ACHN (cell line): Measurements from ENCODE around the gene IFNGR2.
A peak's percentile ranks its signal among the peaks of the same experiment; 100 is the strongest.
"Not testable (repeated sequence)": the region's sequence is repeated elsewhere in the genome, so short reads cannot be mapped to it uniquely, and the experiment has no call there.

ENCODE experiments used
- DNase-seq: peaks from one replicate; pipeline ENCODE4 v3.0.0-alpha.2; 2015
- in situ Hi-C: cut with HindIII; loops from 2 replicates; pipeline ENCODE4 v1.10.0; 2017; ENCODE audit warnings: low sequenced_read_pairs, low pct_ligation_motif_present, low pct_unique_long_range_greater_than_20kb

The IFNGR2 gene

GRCh38 chr21:33396436-33396835 is 6.8 kb upstream of the IFNGR2 start:
- in situ Hi-C loops, result no loop called here
- peak; percentile 51 for DNase-seq

GRCh38 chr21:33396951-33397350 is 6.3 kb upstream of the IFNGR2 start:
- in situ Hi-C loops, result no loop called here
- DNase-seq, result no peak

- in situ Hi-C loops, result no loop called here
- no peak for DNase-seq
Observed at GRCh38 chr21:33397717-33398116, 5.5 kb upstream of the IFNGR2 start.

GRCh38 chr21:33398361-33398760 is 4.9 kb upstream of the IFNGR2 start:
- in situ Hi-C loops, result no loop called here
- no peak for DNase-seq

- in situ Hi-C loops, result no loop called here
- no peak for DNase-seq
Observed at GRCh38 chr21:33401630-33401992, 1.6 kb upstream of the IFNGR2 start.

GRCh38 chr21:33402001-33402979 is 923 bp upstream of the IFNGR2 start:
- in situ Hi-C loops, result no loop called here
- no peak for DNase-seq

GRCh38 chr21:33403786-33404585 is 773 bp downstream of the IFNGR2 start:
- peak; percentile 25 for DNase-seq
- in situ Hi-C loops, result no loop called here

GRCh38 chr21:33406493-33406892 is 3.3 kb downstream of the IFNGR2 start:
- no peak for DNase-seq
- in situ Hi-C loops, result no loop called here

GRCh38 chr21:33411949-33412430 is 8.8 kb downstream of the IFNGR2 start:
- in situ Hi-C loops, result no loop called here
- no peak for DNase-seq

- in situ Hi-C loops, DNase-seq: not testable (repeated sequence)
Observed at GRCh38 chr21:33412439-33412831, 9.2 kb downstream of the IFNGR2 start.

GRCh38 chr21:33412832-33413519 is 9.8 kb downstream of the IFNGR2 start:
- in situ Hi-C loops, result no loop called here
- peak; percentile 23 for DNase-seq

GRCh38 chr21:33414068-33414467 is 10.9 kb downstream of the IFNGR2 start:
- in situ Hi-C loops, result no loop called here
- DNase-seq, result no peak

GRCh38 chr21:33414926-33415325 is 11.7 kb downstream of the IFNGR2 start:
- in situ Hi-C loops, result no loop called here
- no peak for DNase-seq

- no peak for DNase-seq
- in situ Hi-C loops, result no loop called here
Observed at GRCh38 chr21:33418691-33419090, 15.5 kb downstream of the IFNGR2 start.

- in situ Hi-C loops, result no loop called here
- DNase-seq, result peak; percentile 6
Observed at GRCh38 chr21:33419538-33420123, 16.4 kb downstream of the IFNGR2 start.

GRCh38 chr21:33421713-33422393 is 18.6 kb downstream of the IFNGR2 start:
- in situ Hi-C loops, result no loop called here
- no peak for DNase-seq

GRCh38 chr21:33424214-33424613 is 21.0 kb downstream of the IFNGR2 start:
- no peak for DNase-seq
- in situ Hi-C loops, result no loop called here

- in situ Hi-C loops, result no loop called here
- no peak for DNase-seq
Observed at GRCh38 chr21:33425825-33426224, 22.6 kb downstream of the IFNGR2 start.
